NCI-H774 (cell line): ENCODE data around the gene DNAJC3.
A peak's percentile ranks its signal among the peaks of the same experiment; 100 is the strongest.
"Not testable (repeated sequence)": the region's sequence is repeated elsewhere in the genome, so short reads cannot be mapped to it uniquely, and the experiment has no call there.

Experiments used
- DNase-seq: peaks from one replicate; lab custom pipeline; 2025; lab: John Stamatoyannopoulos, UW

DNAJC3 gene, protein sequence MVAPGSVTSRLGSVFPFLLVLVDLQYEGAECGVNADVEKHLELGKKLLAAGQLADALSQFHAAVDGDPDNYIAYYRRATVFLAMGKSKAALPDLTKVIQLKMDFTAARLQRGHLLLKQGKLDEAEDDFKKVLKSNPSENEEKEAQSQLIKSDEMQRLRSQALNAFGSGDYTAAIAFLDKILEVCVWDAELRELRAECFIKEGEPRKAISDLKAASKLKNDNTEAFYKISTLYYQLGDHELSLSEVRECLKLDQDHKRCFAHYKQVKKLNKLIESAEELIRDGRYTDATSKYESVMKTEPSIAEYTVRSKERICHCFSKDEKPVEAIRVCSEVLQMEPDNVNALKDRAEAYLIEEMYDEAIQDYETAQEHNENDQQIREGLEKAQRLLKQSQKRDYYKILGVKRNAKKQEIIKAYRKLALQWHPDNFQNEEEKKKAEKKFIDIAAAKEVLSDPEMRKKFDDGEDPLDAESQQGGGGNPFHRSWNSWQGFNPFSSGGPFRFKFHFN

DNA sequence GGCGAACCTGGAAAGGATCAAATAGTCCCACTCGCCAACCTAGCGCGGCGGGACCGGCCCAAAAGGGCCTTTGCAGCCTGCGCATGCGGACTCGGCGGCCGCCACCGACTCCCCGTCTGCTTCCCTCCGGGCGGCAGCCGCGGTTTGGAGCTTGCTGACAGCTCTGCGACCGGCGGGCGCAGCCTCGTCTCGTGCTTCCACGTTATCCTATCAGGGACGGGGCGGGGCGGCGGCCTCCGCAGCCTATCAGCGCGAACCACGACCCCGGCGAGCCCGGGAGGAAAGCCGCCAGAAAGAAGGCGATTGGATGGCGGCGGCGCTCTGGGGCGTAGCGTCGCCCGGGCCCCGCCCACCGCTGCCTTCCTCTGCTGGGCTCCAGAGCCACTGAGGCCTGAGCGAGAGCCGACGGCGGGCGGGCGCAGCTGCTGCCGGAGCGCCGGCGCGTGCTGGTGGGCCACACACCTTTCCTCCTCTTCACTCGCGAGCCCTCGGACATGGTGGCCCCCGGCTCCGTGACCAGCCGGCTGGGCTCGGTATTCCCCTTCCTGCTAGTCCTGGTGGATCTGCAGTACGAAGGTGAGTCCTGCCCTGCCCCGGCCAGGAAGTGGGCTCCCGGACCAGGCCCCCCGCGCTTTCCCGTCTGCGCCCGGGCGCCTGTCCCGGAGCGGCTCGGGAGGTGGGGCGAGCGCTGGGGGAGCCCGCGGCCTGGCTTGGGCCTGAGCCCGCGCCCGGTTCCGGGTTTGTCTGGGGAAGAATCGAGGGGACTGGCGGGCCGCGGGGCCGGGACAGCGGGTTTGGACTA, at the start of gene DNAJC3:
Gene DNAJC3, plus strand, starts transcription at position 378 of the 802 bp plus-strand sequence. Its CDS starts 117 bp downstream, at position 495.
- DNase-seq, result peak; percentile 95

DNA sequence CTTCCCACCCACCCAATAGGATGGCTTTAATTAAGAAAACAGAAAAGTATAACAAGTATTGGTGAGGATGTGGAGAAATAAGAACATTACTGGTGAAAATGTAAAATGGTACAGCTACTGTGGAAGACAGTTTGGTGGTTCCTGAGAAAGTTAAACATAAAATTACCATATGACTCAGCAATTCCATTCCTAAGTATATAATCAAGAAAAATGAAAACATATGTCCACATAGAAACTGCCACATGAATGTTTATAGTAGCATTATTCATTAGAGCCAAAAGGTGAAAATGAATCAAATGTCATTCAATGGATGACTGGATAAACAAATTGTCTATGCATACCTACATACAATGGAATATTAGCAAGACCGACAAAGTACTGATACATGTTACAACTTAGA, 49.3 kb upstream of the DNAJC3 start:
- no peak for DNase-seq

DNA sequence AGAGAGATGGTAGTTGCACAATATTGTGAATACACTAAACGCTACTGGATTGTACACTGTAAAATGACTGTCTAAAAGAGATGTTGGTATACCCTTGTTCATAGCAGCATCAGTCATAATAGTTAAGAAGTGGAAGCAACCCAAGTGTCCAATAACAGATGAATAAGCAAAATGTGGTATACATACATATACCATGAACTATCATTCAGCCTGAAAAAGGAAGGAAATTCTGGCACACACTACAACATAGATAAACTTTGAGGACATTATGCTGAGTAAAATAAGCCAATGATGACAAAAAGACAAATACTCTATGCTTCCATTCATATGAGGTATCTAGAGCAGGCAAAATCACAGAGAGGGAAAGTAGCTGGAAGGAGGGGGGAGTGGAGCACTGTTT, 48.5 kb upstream of the DNAJC3 start:
- DNase-seq, result no peak

DNA sequence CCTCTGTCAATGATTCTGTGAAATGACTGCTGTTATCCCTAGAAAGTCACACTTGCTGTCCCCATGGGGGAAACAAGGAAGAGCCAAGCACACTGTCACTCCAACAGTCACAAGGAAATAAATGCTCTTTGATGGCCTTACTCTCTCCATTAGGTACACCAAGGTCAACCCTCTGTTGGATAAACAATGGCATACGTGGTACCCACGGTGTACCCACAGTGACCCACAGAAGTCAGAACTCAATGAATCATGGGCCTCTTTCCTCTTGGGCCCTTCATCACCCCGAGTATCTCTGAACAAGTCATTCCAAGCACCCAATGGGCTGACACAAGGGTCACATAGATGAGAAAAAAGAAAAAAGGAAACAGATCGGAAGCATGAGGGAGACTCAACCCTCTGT, 47.9 kb upstream of the DNAJC3 start:
- no peak for DNase-seq

DNA sequence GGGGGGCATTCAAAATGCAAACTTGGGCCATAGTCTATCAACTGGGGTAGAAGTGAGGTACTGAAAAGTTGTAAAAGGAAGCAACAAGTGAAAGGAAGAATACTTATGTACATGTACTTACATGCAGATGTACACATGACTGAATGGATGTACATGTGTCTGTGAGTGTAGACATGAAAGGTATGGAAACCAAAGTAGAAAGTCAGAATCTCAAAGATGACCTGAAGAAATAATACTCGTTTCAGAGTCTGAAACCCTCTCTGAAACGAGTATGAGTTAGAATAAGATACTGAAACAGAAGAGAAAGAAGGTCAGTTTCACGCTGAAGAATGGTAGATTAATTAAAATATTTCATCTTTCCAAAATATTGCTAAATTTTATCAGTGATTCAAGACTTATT, 46.3 kb upstream of the DNAJC3 start:
- no peak for DNase-seq

DNA sequence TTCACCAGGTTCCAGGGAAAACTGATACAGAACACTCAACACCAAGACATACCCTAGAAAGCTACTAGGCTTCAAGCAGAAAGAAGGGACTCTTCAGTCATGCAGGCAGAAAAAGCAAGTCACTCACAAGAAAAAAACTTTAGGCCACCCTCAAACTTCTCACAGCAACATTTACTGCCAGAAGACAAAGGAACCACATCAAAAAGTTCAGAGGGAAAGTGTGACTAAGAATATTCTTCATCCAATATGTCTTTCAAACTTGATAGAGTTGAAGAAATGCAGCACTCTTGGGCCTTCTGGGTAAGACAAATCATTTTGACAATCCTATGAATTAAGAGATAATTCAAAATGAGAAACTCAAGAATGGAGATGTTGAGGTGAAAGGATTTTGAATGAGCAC, 40.1 kb upstream of the DNAJC3 start:
- no peak for DNase-seq

DNA sequence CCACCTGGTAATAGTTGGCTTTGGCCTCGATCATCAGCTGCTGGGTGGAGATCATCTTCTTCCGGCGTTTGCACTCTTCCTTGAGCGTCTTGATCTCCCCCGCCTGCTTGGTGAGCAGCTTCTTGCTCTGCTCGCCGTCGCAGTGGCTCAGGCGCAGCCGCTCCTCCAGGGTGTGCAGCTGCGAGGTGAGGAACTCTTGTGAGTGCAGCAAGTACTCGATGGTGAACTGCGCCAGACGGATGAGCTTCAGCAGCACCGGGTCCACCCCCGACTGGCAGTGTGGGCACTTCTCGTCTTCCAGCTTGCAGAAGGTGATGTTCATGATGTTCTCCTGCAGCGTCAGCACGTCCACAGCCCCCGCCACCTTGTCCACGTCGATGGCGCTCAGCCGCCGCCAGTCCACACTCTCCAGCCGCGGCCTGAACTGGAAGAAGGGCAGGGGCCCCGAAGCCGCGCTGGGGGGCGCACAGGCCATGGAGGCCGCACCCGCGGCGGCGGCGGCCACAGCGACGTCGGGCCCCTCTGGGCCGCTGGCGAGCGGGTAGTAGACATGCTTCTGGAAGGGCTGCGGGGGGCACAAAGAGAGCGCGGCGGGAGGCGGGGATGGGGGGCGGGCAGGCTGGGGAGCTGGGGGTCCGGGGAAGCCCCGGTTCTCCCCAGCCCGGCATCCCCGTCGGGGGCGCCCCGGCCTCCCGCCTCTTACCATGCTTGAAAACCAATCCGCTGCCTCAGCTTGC, 35.5 kb upstream of the DNAJC3 start:
- no peak for DNase-seq

DNA sequence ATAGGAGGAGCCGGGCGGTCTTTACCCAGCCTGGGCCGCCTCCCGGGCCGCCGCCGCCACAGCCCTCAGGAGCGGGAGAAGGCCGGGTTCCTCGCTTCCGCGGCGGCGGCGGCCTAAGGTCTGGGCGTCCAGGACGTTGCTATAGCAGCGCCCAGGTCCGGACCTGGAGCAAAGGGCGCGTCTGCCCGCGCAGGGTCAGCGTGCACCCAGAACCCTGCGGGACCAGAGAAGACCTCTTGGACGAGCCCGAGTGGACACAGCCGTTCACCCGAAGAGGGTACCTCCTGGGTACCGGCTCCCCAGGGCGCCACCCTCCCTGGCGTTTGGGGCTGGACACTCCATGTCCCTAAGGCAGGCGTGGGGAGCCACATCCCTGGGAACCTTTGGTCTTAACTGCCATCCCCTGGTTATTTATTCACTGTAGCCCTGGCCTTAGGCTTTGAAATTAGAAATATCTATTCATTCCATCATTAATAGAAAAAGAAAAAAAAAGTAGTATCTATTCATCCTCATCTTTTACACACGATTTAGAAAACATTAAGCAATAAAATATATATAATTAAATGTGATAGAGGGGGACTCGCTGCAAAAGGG, 34.8 kb upstream of the DNAJC3 start:
- no peak for DNase-seq

DNA sequence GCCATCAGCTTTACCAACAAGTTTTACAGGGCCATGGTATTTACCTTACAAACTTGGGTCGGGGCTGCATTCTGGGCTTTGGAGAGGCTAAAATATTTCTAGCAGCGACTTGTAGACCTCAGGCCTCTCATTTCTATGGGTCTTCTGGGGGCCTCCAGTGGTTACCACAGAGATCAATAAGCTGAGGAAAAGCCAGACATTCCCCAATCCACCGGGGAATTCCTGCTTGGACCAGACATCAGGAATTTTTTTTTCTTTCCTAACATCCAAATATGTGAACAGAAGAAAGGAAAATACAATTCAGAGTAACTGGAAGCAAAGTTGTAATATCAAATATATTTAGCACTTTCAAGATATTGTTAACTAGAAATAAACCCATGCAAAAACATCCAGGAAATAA, 33.9 kb upstream of the DNAJC3 start:
- DNase-seq, result no peak

DNA sequence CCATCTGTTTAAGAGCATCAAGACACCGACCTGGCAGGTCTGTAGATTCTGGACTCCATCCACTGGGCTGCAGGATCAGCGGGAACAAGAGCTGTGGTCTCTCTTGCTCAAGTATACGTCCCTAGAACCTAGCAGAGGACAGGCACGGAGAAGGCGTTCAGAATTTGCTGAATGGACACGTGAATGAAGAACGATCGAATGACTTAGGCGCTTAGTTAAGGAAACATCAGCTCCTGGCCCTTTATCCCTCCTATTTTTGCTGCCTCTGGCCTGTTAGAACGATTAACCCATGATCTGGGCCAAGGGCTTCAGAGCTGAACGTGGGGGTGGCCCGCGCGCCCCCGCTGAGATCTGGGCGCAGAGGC, 33.4 kb upstream of the DNAJC3 start:
- DNase-seq, result no peak

DNA sequence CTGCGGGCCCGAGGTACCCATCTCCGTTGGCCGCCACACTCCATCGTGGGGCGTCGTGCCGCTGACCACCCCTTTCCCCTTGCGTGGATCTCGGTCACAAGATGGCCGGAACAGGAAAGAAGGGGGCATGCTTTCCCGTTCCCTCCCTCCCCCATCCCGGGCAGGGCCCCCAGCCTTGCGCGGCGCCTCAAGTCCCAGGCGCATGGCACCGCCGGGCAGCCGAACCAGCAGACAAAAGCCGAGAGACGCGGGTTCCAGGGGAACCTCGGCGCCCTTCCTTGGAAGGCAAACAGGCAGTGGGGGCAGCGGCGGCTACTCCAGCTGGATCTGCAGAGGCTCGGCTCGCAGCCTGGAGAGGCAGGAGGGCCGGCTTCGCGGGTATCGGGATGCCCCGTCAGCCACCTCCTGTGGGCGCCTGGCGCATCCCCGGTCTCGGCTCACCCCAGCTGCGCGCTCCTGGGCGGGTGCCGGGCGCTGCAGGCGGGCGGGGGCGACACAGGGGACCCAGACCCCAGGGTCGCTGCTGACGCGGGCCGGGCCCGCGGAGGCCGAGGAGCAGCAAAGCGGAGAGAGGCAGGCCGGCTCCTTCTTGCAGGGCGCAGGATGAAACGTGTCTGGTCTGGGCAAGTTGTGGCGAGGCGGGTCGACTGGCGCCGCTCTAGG, 32.9 kb upstream of the DNAJC3 start:
- no peak for DNase-seq

DNA sequence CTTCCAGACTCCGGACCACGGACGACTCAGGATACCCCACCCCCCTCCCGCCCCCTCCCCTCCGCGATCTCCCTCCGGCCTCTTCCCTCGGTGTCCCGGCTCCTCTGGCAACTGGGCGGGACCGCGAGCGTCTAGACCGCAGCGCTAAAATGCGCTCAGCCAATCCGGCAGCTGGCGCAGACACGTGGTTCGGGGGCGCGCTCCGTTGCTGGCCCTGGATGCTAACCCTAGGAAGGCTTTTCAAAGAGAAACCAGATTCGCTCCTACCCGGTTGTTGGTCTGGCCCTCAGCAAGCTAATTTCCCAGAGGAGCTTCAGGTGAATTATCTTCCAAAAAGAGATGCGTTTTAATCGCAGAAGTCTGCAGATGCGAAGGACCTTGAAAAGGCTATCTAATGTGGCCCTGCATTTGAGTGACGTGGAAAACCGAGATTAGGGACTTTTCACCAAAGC, 32.3 kb upstream of the DNAJC3 start, which contains the start of gene DZIP1:
Gene DZIP1, minus strand, starts transcription at position 106 of the 452 bp plus-strand sequence. CDS start 2,677 bp downstream, outside the sequence.
- DNase-seq, result no peak

DNA sequence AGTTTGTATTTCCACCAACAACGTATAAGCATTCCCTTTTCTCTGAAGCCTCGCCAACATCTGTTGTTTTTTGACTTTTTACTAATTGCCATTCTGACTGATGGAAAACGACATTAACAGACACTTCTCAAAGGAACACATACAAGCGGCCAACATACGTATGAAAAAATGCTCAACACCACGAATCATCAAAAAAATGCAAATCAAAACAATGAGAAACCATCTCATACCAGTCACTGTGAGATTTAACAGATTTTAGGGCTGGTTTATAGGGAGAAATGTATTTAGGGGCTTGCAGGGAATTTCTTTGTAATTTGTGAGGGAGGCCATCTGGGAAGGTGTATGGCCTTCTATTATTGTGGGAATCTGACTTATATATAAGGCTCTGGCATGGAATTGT, 29.6 kb upstream of the DNAJC3 start:
- no peak for DNase-seq

DNA sequence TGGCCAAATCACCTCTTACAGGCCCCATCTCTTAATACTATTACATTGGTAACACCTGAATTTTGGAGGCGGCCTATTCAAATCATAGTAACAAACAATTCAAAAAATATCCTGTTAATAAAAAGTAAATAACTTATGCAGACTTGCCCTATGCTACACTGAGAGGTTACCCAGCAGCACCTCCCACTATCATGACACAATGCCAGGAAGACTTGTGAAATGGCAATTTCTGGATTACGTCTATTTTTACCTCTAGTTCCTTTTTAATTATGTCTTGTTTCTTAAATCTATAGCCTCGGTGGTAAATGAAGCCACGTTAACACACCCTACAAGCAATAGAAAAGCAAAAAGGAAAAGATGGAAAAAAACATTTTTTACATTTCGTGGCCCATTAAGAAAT, 26.2 kb upstream of the DNAJC3 start:
- no peak for DNase-seq

DNA sequence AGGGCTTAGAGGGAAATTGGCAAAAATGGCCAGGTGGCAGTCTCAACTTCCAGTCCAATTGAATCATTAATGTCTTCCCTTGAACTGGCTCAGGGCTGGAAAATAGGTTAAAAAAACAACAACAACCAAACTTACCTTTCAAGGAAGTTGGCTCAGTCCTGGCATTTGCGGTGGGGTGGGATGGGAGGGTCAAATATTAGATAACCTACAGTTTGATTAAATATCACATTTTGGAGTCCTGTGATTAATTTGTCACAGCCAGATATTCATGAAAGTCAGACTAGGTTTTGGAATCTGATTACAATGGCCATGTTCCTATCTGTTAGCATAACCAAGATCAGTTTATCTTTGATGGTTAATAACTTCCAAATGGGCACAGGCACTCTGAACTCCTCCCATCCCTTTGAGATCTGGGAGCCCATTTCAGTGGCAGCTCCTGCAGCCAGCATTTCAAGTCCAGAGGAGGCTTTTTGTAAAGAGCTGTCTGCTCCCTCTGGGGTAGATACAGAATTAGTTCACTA, 24.6 kb upstream of the DNAJC3 start:
- no peak for DNase-seq

DNA sequence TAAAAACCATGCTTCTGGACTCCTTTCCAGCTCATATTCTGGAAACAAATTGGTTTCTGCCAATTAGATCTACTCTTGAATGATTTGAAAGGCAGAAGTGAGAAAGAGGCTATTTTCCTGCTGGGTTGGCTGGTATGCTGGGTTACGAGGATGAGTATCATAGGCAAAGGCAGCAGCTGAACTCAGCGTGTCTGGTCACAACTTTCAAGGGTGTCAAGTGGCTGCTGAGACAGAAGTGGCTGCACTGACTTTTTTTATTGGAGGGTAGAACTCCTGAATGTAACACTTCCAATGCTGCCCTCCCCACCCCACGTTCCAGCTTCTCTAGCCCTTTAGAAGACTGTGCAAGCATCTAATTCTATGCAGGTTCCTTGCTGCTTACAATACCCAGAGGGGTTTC, 24.1 kb upstream of the DNAJC3 start:
- DNase-seq, result no peak

DNA sequence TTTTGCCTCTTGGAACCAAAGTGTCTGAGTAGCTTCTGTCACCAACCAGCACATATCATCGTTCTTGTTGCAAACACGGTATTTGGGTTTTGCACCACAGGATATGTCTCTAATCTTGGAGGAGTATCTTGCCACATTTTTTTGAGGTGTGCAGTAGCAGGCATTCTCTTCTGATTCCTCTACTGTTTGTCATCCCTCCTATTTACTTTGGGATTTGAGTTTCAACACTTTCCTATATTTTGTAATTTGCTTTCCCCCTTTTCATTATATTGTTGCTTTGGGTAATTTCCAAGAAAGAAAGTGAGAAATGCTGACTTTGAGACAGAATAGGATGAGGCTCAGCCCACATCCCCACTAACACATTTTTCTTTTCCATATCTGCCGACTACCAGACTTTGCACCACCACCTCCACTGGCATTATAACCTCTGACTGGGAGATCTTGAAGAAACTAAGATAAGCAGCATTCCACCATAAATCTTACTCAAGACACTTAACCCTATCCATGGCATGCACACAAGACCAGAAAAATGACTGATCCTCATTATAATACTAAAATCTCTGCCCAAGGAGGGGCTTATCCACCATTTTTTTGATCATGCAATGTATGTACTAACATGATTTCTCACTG, 20.4 kb upstream of the DNAJC3 start:
- no peak for DNase-seq

DNA sequence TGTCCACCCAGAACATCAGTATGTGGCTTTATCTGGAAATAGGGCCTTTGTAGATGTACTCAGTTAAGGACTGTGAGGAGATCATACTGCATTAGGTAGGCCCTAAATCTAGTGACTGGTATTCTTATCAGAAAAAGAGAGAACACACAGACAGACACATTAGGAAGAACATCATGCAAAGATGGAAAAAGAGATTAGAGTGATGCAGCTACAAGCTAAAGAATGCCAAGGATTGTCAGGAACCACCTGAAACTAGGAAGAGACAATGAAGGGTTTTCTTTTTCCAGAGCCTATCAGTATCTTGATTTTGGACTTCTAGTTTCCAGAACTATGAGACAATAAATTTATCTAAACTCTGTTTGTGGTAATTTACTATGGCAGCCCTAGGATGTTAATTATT, 17.4 kb upstream of the DNAJC3 start:
- no peak for DNase-seq

DNA sequence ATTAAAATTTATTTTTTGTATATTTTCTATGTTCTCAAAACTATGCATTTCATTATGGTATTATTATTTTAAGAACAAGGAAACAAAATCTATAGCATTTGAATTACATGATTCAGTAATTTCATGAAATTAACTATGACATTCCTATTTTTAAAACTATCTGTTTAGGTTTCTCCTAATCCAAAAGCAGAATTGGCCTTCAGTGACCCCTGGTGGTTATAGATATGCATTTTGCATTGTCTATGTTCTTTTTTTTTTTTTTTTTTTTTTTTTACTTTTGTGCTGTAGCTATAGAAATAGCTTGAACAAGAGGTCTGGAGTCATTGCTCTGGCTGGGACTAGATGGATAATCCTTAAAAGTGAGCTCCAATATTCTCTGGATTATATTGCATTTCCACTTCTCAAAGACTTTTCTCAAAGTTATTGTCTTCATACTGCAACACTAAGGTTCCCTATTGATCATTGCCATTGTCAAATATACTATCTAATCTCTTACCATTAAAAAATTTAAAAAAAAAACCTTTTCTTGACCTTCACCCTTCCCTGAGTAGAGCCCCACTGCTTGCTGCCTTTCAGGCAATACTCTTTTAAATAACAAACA, 15.9 kb upstream of the DNAJC3 start:
- DNase-seq, result no peak

DNA sequence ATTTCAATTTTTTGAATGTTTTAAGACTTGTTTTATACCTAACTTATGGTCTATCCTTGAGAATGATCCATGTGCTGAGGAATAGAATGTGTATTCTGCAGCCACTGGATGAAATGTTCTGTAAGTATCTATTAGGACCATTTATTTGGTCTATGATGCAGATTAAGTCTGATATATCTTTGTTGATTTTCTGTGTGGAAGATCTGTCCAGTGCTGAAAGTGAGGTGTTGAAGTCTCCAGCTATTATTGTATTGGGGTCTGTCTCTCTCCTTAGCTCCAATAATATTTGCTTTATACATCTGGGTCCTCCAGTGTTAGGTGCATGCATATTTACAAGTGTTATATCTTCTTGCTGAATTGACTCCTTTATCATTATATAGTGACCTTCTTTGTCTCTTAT, 9.7 kb upstream of the DNAJC3 start:
- DNase-seq, result not testable (repeated sequence)
